ENCODE results near the gene PIGT. TPM values are rescaled to one million over a fixed set of nuclear protein-coding genes. Genes with fewer than 3 reads are reported as not detected.

The PIGT gene
- total RNA-seq = 98.3 TPM

DNA sequence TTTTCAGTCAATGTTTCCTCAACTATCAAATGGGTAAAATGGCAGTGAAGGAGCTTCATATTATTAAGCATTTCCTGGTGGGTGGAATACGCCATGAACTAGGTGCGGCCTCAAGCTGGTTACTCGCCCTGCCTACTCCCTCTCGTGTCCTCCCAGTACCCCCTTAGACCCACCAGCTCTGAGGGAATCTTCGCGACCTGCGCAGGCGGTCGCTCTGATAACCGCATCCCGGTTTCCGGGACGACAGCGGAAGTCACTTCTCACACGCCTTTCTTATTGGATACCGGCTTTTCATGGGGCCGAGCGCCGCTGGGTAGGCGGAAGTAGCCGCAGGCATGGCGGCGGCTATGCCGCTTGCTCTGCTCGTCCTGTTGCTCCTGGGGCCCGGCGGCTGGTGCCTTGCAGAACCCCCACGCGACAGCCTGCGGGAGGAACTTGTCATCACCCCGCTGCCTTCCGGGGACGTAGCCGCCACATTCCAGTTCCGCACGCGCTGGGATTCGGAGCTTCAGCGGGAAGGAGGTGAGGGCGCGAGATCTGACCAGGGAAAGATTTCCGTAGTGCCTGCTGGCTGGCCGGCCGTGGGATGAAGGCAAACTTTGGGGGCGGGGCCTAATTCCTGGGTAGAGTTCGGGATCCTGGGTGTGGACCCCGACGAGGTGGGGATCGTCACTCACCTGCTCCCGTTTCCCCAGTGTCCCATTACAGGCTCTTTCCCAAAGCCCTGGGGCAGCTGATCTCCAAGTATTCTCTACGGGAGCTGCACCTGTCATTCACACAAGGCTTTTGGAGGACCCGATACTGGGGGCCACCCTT is at the start of gene PIGT:
Gene PIGT (plus strand): TSS at position 320 of the 816 bp plus-strand sequence. CDS start 16 bp downstream, at position 336.
- peak; percentile 89 for DNase-seq (ENCODE audit: low spot score)

GRCh38 chr20:45366192-45366591 is 49.7 kb upstream of the PIGT start:
- DNase-seq (ENCODE audit: low spot score) = no peak

- no peak for DNase-seq (ENCODE audit: low spot score)
Measured at GRCh38 chr20:45366631-45367030, 49.3 kb upstream of the PIGT start.

DNA sequence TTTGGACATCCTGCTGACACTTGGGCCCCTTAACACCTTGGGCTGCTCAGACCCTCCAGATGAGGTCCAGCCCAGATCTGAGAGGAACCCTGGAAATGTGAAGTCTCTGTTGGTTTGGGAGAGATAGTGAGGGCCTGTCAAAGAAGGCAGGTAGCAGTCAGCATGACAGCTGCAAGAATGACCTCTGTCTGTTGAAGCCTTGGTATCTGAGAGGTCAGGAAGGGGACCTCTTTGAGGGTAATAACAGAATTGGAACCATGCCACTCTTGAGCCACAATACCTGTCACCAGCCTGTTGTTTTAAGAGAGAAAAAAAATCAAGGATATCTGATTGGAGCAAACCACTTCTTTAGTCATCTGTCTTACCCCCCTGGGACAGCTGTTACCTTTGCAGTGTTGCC is 48.8 kb upstream of the PIGT start:
- DNase-seq (ENCODE audit: low spot score) = no peak

- no peak for DNase-seq (ENCODE audit: low spot score)
Measured at GRCh38 chr20:45368221-45368980, 47.5 kb upstream of the PIGT start.

- DNase-seq (ENCODE audit: low spot score) = no peak
Measured at GRCh38 chr20:45370571-45371160, 45.3 kb upstream of the PIGT start.

DNA sequence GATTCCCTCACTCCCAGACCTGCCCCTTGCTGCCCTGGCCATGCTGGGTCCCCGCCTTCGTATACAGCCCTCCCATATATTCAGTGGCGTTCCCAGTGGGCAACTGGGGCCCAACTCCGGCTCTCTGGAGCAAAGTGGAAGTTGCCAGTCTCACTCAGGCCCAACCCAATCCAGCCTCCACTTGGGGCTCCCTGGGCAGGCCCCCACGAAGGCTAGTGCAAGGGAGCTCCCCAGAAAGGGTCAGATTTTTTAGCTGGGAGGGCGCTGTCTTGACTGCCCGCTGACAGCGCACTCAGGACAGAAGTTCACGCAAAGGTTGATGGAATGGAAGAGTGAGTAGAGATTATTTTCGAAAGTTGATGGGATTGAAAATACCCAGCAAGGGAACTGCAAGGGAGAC is 43.7 kb upstream of the PIGT start:
- DNase-seq (ENCODE audit: low spot score) = no peak

DNA sequence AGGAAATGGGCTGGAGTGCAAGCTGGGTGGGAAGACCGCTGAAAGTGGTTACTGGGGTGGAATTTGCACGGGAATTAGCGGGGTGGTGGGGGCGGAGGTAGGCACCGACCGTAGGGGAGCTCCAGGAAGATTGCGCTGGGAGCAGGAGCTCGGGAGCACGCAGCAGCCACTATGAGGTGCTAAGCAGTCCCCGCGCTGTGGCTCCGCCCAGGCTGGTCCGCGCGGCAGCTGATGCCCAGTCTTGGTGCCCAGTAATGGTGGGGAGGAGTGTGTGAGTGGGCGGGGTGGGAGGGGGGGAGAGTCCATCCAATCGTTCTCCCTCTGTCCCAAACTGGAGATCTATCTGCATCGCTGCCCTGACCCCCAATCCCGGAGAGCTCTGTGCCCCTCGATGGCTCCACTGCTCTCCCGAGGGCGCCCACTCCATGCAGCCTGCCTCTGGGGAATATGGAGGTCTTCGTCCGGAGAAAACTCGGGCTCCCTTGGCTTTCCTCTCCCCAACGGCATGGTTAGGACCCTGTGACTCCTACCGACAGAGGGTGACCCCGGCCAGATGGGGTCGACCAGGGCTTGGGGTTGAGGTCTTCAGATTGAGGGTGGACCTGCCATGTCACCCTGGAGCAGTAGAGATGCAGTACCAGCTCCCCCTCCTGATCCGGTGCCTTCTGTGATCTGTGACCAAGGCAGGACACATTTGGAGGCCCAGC is 43.1 kb upstream of the PIGT start:
- peak; percentile 36 for DNase-seq (ENCODE audit: low spot score)

DNA sequence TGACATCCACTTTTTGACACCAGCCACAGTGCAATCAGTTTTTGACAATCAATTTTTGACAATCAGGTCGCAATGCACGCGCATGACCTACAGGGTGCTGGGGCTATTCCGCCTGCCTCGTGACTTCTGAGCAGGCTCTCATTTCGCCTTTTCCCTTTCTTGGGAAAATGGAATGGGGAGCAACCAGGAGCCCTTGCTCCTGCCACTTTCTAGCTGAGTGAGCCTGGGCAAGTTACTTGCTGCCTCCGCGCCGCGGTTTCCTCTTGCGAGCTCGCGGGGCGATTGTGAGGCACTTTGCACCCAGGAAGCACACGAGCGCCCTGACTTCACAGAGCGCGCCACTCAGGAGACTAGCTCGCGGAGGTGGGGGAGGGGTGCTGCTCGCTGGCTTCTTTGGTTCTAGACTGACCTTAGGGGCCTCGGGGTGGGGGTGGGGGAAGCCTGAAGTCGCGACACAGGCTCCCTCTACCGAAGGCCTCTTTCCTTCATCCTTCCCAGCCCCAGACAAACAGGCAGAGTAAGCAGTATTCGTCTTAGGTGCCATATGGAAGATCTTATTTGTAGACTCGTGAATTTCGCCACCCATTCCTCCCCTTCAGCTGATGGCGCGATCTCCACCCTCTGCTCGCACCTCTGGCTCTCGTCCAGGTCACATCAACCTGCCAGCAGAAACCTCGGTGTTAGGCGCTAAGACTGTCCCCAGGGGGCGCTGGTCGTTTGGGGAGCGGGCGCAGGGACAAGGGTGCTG is 42.4 kb upstream of the PIGT start:
- peak; percentile 87 for DNase-seq (ENCODE audit: low spot score)

DNA sequence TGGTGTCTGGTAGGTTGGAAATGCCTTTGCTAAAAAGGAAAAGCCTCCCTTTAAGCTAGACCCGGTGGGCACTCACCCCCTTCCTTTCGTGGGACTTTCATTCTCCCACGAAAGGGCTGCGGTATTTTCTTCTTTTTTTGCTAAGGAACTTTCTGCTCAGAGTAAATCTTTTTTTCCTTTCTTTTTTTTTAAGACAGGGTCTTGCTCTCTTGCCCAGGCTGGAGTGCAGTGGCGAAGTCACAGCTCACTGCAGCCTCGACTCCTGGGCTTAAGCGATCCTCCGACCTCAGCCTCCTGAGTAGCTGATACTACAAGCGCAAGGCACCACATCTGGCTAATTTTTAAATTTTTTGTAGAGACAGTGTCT is 41.9 kb upstream of the PIGT start:
- DNase-seq (ENCODE audit: low spot score) = no peak

GRCh38 chr20:45374966-45375365 is 41.0 kb upstream of the PIGT start:
- DNase-seq (ENCODE audit: low spot score) = no peak

- DNase-seq (ENCODE audit: low spot score) = no peak
Measured at GRCh38 chr20:45377269-45377668, 38.7 kb upstream of the PIGT start.

GRCh38 chr20:45378191-45378590 is 37.8 kb upstream of the PIGT start, which contains the start of gene TP53TG5:
Gene TP53TG5 (minus strand): TSS chr20:45378325. CDS start chr20:45378236, 89 bp downstream.
- no peak for DNase-seq (ENCODE audit: low spot score)

DNA sequence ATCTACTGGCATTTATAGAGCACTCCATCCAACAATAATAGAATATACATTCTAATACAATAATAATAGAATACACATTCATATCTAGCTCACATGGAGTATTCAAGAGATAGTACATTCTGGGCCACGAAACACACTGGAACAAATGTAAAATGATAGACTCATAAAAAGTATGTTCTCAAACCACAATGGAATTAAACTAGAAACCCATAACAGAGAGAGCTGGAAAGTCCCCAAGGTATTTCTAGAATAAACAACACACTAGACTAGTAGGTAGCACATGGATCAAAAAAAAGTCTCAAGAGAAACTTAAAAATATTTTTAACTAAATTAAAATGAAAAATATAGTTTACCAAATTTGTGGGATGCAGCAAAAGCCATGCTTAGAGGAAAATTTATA is 28.7 kb upstream of the PIGT start:
- DNase-seq (ENCODE audit: low spot score) = no peak

GRCh38 chr20:45390931-45391330 is 25.0 kb upstream of the PIGT start:
- DNase-seq (ENCODE audit: low spot score) = no peak

GRCh38 chr20:45391559-45391958 is 24.4 kb upstream of the PIGT start:
- no peak for DNase-seq (ENCODE audit: low spot score)

GRCh38 chr20:45392733-45393132 is 23.2 kb upstream of the PIGT start:
- no peak for DNase-seq (ENCODE audit: low spot score)

GRCh38 chr20:45394221-45395113 is 21.5 kb upstream of the PIGT start:
- no peak for DNase-seq (ENCODE audit: low spot score)

- DNase-seq (ENCODE audit: low spot score) = no peak
Measured at GRCh38 chr20:45395114-45395415, 20.9 kb upstream of the PIGT start.

DNA sequence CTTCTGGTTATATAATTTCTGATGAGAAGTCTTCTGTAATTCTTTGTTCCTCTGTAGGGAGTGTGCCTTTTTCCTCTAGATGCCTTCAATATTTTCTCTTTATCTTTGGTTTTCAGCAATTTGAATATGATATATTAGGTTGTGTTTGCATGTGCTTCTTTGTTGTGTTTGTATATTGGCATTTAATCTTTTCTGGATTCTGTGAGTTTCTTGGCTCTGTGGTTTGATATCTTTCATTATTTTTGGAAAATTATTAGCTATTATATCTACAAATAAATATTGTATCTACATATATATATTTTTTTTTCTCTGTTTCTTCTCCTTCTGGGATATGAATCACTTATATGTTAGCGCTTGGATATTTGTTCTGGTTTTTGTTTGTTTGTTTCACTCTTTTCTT is 16.9 kb upstream of the PIGT start:
- no peak for DNase-seq (ENCODE audit: low spot score)

All from mucosa of gallbladder (tissue), 1 donor.